CD4-positive, alpha-beta T cell treated with Interleukin-21 for 1 hour (primary cell): ENCODE data around the gene NECTIN1.
A peak's percentile ranks its signal among the peaks of the same experiment; 100 is the strongest.

Source experiments
- DNase-seq: peaks from one replicate; pipeline ENCODE4 v3.0.0-alpha.2; 2020

Gene NECTIN1

GRCh38 chr11:119754656-119755355 lies 25.8 kb upstream of the NECTIN1 start:
- DNase-seq, result no peak

DNA sequence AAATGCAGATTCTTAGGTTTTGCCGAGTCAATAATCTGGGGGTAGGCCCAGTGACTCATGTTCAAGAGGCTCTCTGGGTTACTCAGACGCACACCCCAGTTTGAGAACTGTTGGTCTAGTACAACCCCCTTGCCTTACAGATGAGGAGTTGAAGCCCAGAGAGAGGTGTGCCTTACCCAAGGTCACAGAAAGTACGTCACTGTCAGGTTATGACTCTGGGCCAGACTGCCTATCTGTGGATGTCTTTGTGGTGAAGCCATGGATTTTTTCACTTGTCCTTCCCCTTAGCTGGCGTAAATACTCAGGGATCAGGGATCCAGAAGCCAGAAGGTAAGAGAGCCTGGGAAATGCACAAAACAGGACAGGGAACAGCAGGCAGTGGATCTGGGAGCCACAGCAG lies 25.2 kb upstream of the NECTIN1 start:
- DNase-seq, result no peak

DNA sequence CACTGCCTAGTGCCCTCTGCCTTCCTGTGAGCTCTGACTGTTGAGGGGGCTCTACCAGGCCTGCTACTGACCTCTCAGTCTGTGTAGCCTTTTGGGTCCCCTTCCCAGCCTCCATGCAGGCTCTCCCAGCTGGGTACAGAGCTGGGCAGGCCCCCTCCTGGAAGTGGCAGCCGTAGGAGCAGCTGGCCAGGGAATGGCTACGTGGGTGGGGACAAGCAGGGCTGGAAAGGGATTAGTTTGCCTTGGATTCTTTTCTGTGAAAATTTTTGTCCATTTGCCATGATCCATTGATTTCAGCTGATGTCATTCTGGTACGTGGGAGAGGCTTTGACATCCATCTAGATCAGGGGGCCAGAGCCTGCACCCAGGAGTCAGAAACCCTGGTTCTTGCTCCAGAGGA lies 23.9 kb upstream of the NECTIN1 start:
- no peak for DNase-seq

DNA sequence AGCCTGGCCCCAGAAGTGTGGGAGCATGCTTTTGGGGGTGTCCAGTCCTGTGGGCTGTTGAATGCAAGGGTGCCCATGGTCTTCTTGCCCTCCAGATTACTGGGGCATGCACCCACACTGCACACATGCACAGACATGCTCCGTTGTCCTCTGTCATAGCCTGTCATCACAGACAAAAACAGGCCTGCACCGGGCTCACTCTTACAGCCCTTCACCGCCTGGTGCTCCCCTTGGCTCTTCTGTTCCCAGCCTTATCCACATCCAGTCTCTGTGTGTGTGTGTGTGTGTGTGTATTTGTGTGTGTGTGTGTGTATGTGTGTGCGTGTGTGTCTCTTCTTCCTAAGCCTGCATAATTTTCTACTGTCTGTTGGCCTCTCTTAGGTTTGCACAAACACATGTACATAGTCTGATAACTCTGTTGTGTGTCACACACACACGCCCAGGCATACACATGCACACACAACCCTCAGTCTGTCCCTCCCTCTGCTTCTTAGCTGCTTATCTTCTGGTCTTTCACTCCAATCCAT lies 23.4 kb upstream of the NECTIN1 start:
- DNase-seq, result no peak

DNA sequence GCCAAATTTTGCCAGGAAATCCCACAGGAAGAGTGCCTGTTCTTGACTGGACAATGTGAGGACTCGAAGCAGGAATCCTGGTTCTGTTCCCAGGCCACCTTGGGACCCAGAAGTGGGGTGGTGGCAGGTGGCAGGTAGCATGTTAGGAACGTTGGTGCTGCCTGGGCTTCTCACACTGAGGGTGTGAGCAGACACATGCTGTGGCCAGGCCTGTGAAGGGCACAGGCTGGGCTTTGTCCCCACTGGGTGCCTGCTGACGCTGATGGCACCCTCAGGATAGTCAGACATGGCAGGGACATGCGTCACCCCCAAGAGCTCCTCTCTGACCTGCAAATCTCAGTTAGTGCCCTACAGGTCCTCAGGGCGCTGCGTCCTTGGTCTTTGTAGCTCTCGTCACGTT lies 21.1 kb upstream of the NECTIN1 start:
- DNase-seq, result no peak

DNA sequence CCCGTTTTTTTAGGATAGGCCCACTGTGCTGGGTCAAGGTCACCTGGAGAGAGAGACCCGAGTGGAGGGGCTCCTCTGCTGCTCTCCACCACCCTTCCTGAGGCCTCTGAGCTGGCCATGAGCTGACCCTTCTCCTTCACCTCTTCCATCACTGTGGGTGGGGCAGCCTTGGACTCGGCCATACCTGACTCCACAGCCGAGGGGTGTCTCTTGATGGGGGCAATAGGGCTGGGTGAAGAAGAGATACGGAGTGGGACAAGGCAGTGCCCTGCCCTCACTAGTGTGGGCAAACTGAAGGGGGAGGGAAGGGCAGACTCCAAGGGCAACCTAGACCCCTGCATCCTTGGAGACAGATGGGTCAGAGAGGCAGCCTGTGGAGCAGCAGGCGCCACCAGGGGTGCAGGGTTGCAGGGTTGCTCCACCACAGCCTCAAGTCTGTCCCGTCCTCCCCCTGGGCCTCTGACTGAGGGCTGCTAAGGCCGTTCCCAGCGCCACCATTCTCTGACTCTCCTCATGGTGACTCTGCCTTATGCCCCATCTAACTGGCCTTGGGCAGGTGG lies 20.1 kb upstream of the NECTIN1 start:
- DNase-seq, result no peak

DNA sequence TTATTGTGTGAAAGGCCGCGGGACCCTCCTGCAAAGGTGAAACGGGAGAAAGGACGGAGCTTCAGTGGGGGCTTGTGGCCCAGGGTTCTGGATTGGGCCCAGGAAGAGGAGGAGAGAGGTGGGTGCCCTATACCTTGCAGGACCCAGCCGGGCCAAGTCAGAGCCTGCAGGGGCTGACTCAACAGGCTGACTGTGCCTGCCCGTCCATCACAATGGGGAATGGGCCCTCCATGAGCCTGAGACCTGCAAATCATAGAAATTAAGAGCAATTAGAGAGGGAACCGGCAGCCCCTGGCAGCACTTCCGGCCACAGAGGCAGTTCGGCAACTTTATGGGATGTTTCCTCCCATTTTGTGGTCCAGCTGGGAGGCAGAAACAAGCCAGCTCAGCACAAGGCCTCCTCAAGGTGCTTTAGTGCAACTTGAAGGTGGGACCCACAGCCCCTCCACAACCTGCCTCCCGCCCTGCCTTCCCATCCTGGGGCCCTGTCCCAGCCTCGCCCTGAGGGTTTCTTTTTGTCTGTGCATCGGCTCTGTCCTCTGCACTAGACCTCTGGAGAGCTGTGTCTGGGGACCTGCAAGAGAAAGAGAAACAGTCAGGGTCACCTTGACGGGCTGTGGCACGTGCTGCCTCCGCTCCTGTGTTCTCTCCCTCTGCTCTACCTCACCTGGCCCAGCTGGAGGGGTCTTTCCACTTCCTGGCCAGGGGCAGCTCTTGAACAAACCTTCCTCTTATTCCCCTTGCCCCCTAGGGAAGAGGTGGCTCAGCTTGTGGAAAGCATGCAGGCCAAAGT lies 19.1 kb upstream of the NECTIN1 start:
- DNase-seq, result no peak

DNA sequence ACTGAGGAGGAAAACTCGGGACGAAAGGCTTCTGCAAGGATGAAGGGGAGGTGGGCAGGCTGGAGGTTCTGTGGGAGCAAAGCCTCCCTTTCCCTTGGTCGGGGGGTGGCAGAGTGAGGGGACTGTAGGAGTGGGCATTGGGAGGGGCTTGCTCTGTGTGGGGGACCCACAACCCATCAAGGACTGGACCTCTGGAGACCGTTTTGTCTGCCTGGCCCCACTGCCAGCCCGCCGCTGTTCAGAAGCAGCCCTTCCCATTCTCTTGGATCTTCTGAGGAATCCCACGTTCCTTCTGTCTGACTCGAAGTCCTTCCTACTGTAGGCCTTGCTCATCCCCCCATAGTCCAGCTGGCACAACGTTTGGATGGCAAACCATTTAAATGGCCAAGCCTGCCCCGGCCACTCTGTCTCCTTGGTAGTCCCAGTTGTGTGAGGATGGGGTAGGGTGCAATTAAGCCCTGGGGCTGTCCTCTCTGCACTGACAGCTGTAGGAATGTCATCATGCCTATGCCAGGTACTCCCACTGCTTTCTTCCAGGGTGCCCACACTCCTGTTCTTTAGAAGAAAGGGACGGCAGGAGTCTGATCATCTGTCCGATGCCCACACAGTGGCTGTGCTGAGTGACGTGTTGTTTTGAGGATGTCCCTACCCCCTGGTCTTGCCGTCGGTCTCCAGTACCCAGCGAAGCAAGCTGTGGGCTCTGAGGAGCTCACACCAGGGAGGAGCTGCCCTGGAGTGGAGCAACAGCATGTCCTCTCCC lies 17.0 kb upstream of the NECTIN1 start:
- DNase-seq, result no peak

DNA sequence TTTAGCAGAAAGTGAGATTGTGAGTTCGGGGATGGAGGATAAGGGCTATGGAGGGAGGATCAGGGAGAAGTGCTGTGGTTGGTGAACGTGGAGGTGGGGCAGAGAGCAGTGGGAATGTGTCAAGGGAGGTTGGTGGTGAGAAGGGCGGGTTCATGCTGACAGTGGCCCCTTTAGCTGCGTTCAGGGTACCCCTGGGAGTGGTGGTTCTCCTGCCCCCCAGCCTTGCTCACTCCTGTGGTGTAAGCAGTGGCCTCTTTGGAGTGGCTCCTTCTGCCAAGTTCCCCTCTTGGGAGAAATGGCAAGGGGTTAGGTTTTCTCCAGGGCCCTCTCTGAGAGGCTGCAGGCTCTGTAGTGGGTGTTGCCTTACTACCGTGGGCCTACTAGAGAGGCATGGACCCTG lies 16.1 kb upstream of the NECTIN1 start:
- DNase-seq, result no peak

DNA sequence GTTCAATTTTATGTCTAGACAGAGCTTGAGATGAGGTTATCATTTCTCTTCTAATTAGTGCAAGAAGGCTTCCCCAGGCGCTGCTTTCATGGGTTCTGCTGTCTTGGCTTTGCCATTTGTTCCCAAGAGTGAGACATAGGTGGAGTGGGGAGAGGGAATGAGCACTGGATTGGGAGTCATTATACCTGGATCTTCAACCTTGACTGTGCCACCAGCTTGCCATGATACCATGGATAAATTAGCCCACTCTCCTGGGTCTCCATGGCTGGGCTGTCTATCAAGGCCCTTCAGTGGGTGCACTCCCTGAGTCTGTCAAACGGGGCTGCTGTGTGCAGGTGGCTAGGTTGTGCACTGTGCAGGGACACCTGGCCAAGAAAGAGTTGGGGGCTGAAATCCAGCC lies 15.6 kb upstream of the NECTIN1 start:
- no peak for DNase-seq

GRCh38 chr11:119743006-119743405 lies 14.0 kb upstream of the NECTIN1 start:
- DNase-seq, result no peak

GRCh38 chr11:119742263-119742861 lies 13.4 kb upstream of the NECTIN1 start:
- DNase-seq, result no peak

- DNase-seq, result peak; percentile 54
Observed at GRCh38 chr11:119741369-119742262, 12.6 kb upstream of the NECTIN1 start.

GRCh38 chr11:119739975-119740374 lies 11.0 kb upstream of the NECTIN1 start:
- DNase-seq, result no peak

DNA sequence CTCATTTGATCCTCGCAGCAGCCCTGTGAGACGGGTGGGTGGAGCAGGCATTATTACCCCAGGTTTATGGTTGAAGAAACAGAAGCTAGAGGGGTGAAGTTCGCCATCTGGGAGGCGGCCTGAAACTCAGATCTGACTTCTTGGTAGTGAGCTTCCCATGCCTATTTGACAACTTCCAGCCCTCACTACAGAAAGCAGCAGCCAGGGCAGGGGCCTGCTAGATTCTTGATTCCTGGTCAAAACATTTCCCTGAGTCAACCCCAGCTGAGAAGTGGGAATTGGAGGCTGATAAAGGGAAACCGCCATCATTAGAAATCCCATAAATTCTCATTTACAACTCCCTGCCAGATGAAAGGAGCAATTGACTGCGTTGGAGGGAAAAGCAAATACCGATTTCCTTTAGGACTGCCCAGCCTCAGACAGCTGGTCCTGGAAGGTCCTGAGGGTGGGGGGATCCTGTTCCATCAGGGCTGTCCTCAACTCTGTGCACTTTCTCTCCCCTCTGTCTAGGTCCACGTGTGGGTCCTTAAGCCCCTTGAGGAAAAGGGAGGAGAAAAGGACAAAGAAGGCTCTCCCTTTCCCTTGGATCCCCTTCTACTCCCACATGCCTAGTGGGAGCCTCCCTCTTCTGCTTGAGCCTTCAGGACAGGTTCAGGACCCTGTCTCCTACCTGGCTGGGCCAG lies 10.2 kb upstream of the NECTIN1 start:
- no peak for DNase-seq

- no peak for DNase-seq
Observed at GRCh38 chr11:119738059-119738439, 9.0 kb upstream of the NECTIN1 start.

DNA sequence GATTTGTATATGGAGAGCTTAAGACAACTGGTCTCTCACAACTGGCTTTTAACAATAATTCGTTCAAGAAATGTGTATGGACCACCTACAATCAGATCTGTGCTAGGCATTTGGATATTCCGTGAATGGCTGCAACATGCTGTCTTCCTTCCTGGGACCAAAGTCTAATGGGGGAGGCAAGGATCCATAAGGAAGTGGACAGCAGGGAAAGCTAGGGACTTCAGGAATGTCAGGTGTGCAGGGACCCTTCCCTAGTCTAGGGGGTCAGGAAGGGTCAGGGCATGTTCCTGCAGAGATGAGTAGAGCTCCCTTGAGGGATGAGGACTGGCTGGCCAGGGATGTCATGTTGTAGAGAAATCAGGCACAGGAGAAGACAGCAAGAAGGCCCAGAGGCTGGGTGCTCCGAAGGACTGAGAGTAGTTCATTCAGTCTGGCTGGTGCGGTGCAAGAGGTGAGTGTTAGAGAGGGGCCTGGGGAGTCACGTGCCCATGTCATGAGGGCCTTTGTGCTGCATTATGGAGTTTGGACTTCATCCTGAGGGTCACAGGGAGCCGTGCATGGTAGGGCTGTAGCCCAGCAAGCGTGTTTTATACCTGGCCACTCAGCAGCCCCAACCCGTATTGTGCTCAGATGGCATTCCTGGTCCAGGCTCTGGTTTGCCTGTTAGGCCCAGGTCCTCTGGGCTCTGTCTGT lies 8.5 kb upstream of the NECTIN1 start:
- DNase-seq, result no peak

- DNase-seq, result no peak
Observed at GRCh38 chr11:119734788-119735187, 5.8 kb upstream of the NECTIN1 start.

- no peak for DNase-seq
Observed at GRCh38 chr11:119730789-119731386, 1.9 kb upstream of the NECTIN1 start.
